Endothelial cell of umbilical vein (primary cell): ENCODE results near the gene HLA-DPB1.

Experiments used
- EZH2 ChIP-seq: IDR thresholded peaks from 2 replicates; pipeline ENCODE4 v1.6.1; 2012; ENCODE audit warnings: borderline replicate concordance, low read depth, mild to moderate bottlenecking, moderate library complexity, low read length, inconsistent platforms; ENCODE audit not compliant: severe bottlenecking
- FOS ChIP-seq: IDR thresholded peaks from 2 replicates; pipeline ENCODE4 v1.6.1; 2011; ENCODE audit warnings: mild to moderate bottlenecking, low read length, moderate library complexity, borderline replicate concordance; ENCODE audit not compliant: insufficient read depth
- GATA2 ChIP-seq: IDR thresholded peaks from 2 replicates; pipeline ENCODE4 v1.7.0; 2011; ENCODE audit warnings: low read depth, mild to moderate bottlenecking, moderate library complexity, mixed read lengths, low read length; ENCODE audit not compliant: insufficient read length, insufficient read depth
- JUN ChIP-seq: IDR thresholded peaks from 2 replicates; pipeline ENCODE4 v1.6.1; 2011; ENCODE audit warnings: borderline replicate concordance, low read depth; ENCODE audit not compliant: insufficient read length, insufficient read depth
- MYC ChIP-seq: IDR thresholded peaks from one replicate; pipeline ENCODE4 v1.6.1; 2011; ENCODE audit warnings: mild to moderate bottlenecking, low read depth, low read length
- POLR2A ChIP-seq: IDR thresholded peaks from 2 replicates; pipeline ENCODE4 v1.6.1; 2012; ENCODE audit warnings: low read depth, mild to moderate bottlenecking, control low read depth, low read length
- POLR2AphosphoS5 ChIP-seq: IDR thresholded peaks from 2 replicates; pipeline ENCODE4 v1.6.1; 2012; ENCODE audit warnings: low read depth, mild to moderate bottlenecking, control low read depth, low read length, moderate library complexity; ENCODE audit not compliant: insufficient read depth
- TF ChIP-seq, protein P1 (sequence below), 2 donors: IDR thresholded peaks; 1 replicate in 1 of 2; 2 replicates in 1 of 2; pipeline ENCODE4 v1.5.1; 2011; ENCODE audit warnings: low read length in 2 of 2, mild to moderate bottlenecking in 2 of 2, moderate library complexity in 2 of 2, control low read depth in 1 of 2, inconsistent platforms in 1 of 2, low read depth in 1 of 2; ENCODE audit not compliant: insufficient read depth in 1 of 2; ENCODE audit errors: extremely low read depth in 1 of 2
- TF ChIP-seq, protein P2 (sequence below): IDR thresholded peaks from 2 replicates; pipeline ENCODE4 v1.6.1; 2011; ENCODE audit not compliant: insufficient read depth, insufficient read length

DNA sequence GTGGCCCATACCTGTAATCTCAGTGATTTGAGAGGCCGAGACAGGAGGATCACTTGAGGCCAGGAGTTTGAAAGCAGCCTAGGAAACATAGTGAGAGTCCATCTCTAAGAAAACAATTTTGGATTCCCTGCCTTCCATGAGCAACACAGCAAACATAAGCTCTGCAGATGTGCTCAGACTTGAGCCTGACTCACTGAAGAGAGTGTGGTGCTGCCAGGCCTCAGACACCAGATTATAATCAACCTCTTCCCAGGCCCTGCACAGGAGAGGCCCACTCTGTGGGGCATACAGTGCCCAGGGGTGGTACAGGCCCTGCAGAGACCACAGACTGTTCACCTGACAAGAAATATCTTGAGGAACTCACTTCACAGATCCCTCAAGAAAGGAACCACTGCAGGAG is 19.9 kb downstream of the HLA-DPB1 start:
- TF ChIP-seq POLR2A, result no peak
- no peak for TF ChIP-seq POLR2AphosphoS5
- TF ChIP-seq, protein P1, sequence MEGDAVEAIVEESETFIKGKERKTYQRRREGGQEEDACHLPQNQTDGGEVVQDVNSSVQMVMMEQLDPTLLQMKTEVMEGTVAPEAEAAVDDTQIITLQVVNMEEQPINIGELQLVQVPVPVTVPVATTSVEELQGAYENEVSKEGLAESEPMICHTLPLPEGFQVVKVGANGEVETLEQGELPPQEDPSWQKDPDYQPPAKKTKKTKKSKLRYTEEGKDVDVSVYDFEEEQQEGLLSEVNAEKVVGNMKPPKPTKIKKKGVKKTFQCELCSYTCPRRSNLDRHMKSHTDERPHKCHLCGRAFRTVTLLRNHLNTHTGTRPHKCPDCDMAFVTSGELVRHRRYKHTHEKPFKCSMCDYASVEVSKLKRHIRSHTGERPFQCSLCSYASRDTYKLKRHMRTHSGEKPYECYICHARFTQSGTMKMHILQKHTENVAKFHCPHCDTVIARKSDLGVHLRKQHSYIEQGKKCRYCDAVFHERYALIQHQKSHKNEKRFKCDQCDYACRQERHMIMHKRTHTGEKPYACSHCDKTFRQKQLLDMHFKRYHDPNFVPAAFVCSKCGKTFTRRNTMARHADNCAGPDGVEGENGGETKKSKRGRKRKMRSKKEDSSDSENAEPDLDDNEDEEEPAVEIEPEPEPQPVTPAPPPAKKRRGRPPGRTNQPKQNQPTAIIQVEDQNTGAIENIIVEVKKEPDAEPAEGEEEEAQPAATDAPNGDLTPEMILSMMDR (IDR thresholded peaks at IDR 0.05; ENCODE audit: extremely low read depth in 1 of 2, insufficient read depth in 1 of 2, low read depth in 1 of 2, low read length in 2 of 2), result no peak
- TF ChIP-seq EZH2, result no peak
- TF ChIP-seq, protein P2, sequence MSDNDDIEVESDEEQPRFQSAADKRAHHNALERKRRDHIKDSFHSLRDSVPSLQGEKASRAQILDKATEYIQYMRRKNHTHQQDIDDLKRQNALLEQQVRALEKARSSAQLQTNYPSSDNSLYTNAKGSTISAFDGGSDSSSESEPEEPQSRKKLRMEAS, result no peak
- TF ChIP-seq FOS, result no peak
- TF ChIP-seq JUN, result no peak
- no peak for TF ChIP-seq GATA2
- no peak for TF ChIP-seq MYC
